Measurements from ENCODE around the gene TMEM150B. TPM values are rescaled to one million over a fixed set of nuclear protein-coding genes. Genes with fewer than 3 reads are reported as not detected.

Gene TMEM150B
- total and polyA plus RNA-seq, 9 of the 15 experiments (the other 6 are each of a cell fraction or from before 2014, with no cell fraction given), result 0.47 to 1.3 (median 0.74) TPM; not detected in 2

DNA sequence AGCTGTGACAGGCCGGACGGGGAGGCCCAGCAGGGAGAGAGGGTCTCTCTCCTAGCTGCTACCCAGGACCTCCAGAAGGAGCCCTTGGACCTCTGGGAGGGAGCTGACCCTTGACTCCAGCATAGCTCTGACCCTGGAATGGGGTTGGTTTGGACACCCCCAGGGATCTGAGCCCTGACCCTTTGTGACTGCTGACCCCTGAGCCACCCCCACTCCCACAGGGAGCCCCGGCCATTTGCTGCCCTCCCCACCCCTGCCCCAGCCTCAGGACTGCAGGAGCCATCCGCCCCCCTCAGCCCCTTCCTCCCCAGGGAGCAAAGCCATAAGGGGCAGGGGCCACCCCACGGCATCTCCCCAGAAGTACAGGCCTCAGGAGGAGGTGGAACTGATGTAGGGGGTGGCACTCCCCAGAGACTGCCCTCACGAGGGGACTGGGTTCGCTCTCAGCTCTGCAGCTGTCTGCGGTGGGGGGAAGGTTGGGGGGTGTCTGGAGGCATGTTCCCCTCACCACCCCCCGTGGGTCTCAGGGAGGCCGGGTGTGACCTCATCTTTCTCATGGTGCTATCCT, 22.4 kb upstream of the TMEM150B start:
- 75% methylated on average over 8 of the region's 10 CpGs for WGBS (ENCODE audit: insufficient coverage, low coverage, missing lambda C conversion rate)
- POLR2A ChIA-PET, result interaction anchor here (1.0 to 1.5 kb wide), 5 partner anchors 21 to 67 kb away, joined by 3 to 5 read pairs (median 3); partner anchors contain the start of gene HSPBP1
- Histone ChIP-seq H3K4me3 (no peak overlapping the region), H3K36me3 (ENCODE audit: control insufficient read depth, insufficient read depth, low read length) (peaks cover 56% of the 10 kb centered on the region; the same call in 2 of the 3 replicates), H3K9ac (ENCODE audit: insufficient read depth in 1 of 2, low read depth in 2 of 2, low read length in 2 of 2) (peak overlapping the region in 1 of 2 experiments; percentile 13; a peak in 1 of 4 replicates), H3K79me2 (ENCODE audit: control insufficient read depth, insufficient read depth, low read length) (no peaks in the 10 kb centered on the region), H3K4me1 (replicated peaks in 1 of 2; ENCODE audit: control insufficient read depth in 2 of 2, insufficient read depth in 2 of 2, low read length in 2 of 2) (peaks cover 0 to 73% of the 10 kb centered on the region in 2 experiments; a peak in 3 of 5 replicates), H3K9me3 (replicated peaks; ENCODE audit: control insufficient read depth, insufficient read depth, low read depth, low read length) (no peaks in the 10 kb centered on the region), H3K9me1 (ENCODE audit: control insufficient read depth, insufficient read depth, low read length) (peaks cover 5% of the 10 kb centered on the region), H4K20me1 (replicated peaks; ENCODE audit: control insufficient read depth, insufficient read depth, low read length) (no peaks in the 10 kb centered on the region; the same call in 1 of the 2 replicates), H3K4me2 (ENCODE audit: insufficient read depth, low read length) (no peak overlapping the region), H3K27me3 (ENCODE audit: control insufficient read depth in 2 of 2, insufficient read depth in 2 of 2, low read length in 2 of 2) (no peaks in the 10 kb centered on the region), H2AFZ (ENCODE audit: low read depth, low read length) (no peak overlapping the region), H3K27ac (ENCODE audit: extremely low read depth, low read depth, low read length) (no peak overlapping the region)
- intact Hi-C loops (cut with micrococcal nuclease) (no loop called here), in situ Hi-C loops (cut with MboI) (no loop called here)
- CTCF ChIA-PET (ENCODE audit: low intra/inter-chr PET ratio), result no interaction called here
- FAIRE-seq (no peak), DNase-seq (ENCODE audit: extremely low read depth in 1 of 4, low spot score in 3 of 4) (no peak), ATAC-seq (no peak)
- TF ChIP-seq RBFOX2 (IDR thresholded peaks at IDR 0.05; ENCODE audit: low read depth, low read length) (0 out of 2 replicates have a peak, but pooled peaks have one; percentile 6), SREBF2 (CRISPR knock-in tag; IDR thresholded peaks at IDR 0.05) (no peak)
- no TSS peak for BruUV-seq (replicated peaks)

DNA sequence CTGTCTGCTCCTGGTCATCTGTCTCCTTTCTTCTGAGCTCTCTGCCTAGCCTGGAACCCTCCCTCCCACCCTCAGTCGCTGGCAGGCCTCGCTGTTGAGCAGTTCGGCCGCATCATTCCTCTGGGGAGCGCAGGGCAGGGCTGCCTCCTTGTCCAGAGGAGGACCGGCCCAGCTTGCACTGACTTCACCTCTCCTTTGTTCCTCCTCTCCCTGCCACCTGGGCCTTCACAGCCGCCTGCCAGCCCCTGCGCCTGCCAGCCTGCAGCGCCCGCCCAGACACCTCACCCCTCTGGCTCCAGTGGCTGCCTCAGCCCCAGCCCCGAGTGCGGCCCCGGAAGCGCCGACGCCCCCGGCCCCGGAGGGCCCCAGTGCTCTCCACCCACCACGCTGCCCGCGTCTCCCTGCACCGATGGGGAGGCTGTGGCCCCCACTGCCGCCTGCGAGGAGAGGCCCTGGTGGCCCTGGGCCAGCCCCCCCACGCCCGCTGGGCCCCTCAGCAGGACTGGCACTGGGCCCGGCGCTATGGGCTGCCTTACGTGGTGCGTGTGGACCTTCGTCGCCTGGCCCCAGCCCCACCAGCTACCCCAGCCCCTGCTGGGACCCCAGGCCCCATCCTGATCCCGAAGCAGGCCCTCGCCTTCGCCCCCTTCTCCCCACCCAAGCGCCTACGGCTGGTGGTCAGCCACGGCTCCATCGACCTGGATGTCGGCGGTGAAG, 21.7 kb upstream of the TMEM150B start:
- H3K36me3 ChIP-seq (ENCODE audit: control insufficient read depth, insufficient read depth, low read length), result peaks cover 63% of the 10 kb centered on the region; the same call in 2 of the 3 replicates
- H2AFZ ChIP-seq (ENCODE audit: low read depth, low read length), result no peak overlapping the region
- peak overlapping the region in 1 of 2 experiments; percentile 37; a peak in 1 of 4 replicates for H3K9ac ChIP-seq (ENCODE audit: insufficient read depth in 1 of 2, low read depth in 2 of 2, low read length in 2 of 2)
- H3K27ac ChIP-seq (ENCODE audit: extremely low read depth, low read depth, low read length), result no peak overlapping the region
- POLR2A ChIA-PET, result interaction anchor here (1.0 to 1.2 kb wide), 2 partner anchors 26 to 67 kb away, joined by 3 to 5 read pairs; partner anchors contain the start of gene HSPBP1
- H3K9me3 ChIP-seq (replicated peaks; ENCODE audit: control insufficient read depth, insufficient read depth, low read depth, low read length), result no peaks in the 10 kb centered on the region
- in situ Hi-C loops (cut with MboI) (no loop called here), intact Hi-C loops (cut with micrococcal nuclease) (no loop called here)
- WGBS (ENCODE audit: insufficient coverage, low coverage, missing lambda C conversion rate), result 91% methylated on average over 15 of the region's 41 CpGs
- BruUV-seq (replicated peaks), result no TSS peak
- peak; percentile 34; the same call in 1 of the 2 replicates for TF ChIP-seq RBFOX2 (IDR thresholded peaks at IDR 0.05; ENCODE audit: low read depth, low read length)
- TF ChIP-seq POLR2G (IDR thresholded peaks at IDR 0.05; ENCODE audit: low read depth, low read length), result peak; percentile 44; the same call in 1 of the 2 replicates
- TF ChIP-seq EP300 (IDR thresholded peaks at IDR 0.05; ENCODE audit: low read length), result no peak
- ATAC-seq (no peak), DNase-seq (ENCODE audit: extremely low read depth in 1 of 4, low spot score in 3 of 4) (no peak), FAIRE-seq (no peak)
- no peaks in the 10 kb centered on the region; the same call in 1 of the 2 replicates for H4K20me1 ChIP-seq (replicated peaks; ENCODE audit: control insufficient read depth, insufficient read depth, low read length)
- H3K4me1 ChIP-seq (replicated peaks in 1 of 2; ENCODE audit: control insufficient read depth in 2 of 2, insufficient read depth in 2 of 2, low read length in 2 of 2), result peaks cover under 1 to 77% of the 10 kb centered on the region in 2 experiments; a peak in 4 of 5 replicates
- no peaks in the 10 kb centered on the region for H3K27me3 ChIP-seq (ENCODE audit: control insufficient read depth in 2 of 2, insufficient read depth in 2 of 2, low read length in 2 of 2)
- H3K9me1 ChIP-seq (ENCODE audit: control insufficient read depth, insufficient read depth, low read length), result peaks cover 5% of the 10 kb centered on the region
- CTCF ChIA-PET (ENCODE audit: low intra/inter-chr PET ratio), result no interaction called here
- peaks cover 6% of the 10 kb centered on the region for H3K79me2 ChIP-seq (ENCODE audit: control insufficient read depth, insufficient read depth, low read length)
- H3K4me2 ChIP-seq (ENCODE audit: insufficient read depth, low read length), result no peak overlapping the region
- no peak overlapping the region for H3K4me3 ChIP-seq

All from K562 (cell line).